ENCODE measurements around the gene FOXD4.
"Not testable (repeated sequence)": the region's sequence is repeated elsewhere in the genome, so short reads cannot be mapped to it uniquely, and the experiment has no call there.

Gene FOXD4

GRCh38 chr9:117995-118467, at the start of gene FOXD4:
Gene FOXD4 (minus strand): TSS chr9:118417. CDS start chr9:118119, 298 bp downstream.
- not testable (repeated sequence) for H3K27me3 ChIP-seq (ENCODE audit: control insufficient read depth in 2 of 2, insufficient read depth in 2 of 2, low read length in 2 of 2); H3K4me1 ChIP-seq (ENCODE audit: control insufficient read depth in 2 of 2, insufficient read depth in 2 of 2, low read length in 2 of 2); H3K27ac ChIP-seq (ENCODE audit: low read depth in 2 of 2, low read length in 2 of 2); H3K4me3 ChIP-seq (ENCODE audit: low read length in 2 of 2); H3K9ac ChIP-seq (ENCODE audit: low read depth in 1 of 2, low read length in 2 of 2); H3K9me3 ChIP-seq (ENCODE audit: control insufficient read depth in 2 of 2, low read length in 2 of 2); H3K36me3 ChIP-seq (ENCODE audit: control insufficient read depth in 2 of 2, insufficient read depth in 2 of 2, low read length in 2 of 2)

- H3K4me3 ChIP-seq (ENCODE audit: low read length in 2 of 2); H3K4me1 ChIP-seq (ENCODE audit: control insufficient read depth in 2 of 2, insufficient read depth in 2 of 2, low read length in 2 of 2); H3K9ac ChIP-seq (ENCODE audit: low read depth in 1 of 2, low read length in 2 of 2); H3K27ac ChIP-seq (ENCODE audit: low read depth in 2 of 2, low read length in 2 of 2); H3K27me3 ChIP-seq (ENCODE audit: control insufficient read depth in 2 of 2, insufficient read depth in 2 of 2, low read length in 2 of 2); H3K36me3 ChIP-seq (ENCODE audit: control insufficient read depth in 2 of 2, insufficient read depth in 2 of 2, low read length in 2 of 2); H3K9me3 ChIP-seq (ENCODE audit: control insufficient read depth in 2 of 2, low read length in 2 of 2): not testable (repeated sequence)
Observed at GRCh38 chr9:159871-160270, 41.7 kb upstream of the FOXD4 start.

GRCh38 chr9:151173-151572, 33.0 kb upstream of the FOXD4 start:
- not testable (repeated sequence) for H3K4me1 ChIP-seq (ENCODE audit: control insufficient read depth in 2 of 2, insufficient read depth in 2 of 2, low read length in 2 of 2); H3K36me3 ChIP-seq (ENCODE audit: control insufficient read depth in 2 of 2, insufficient read depth in 2 of 2, low read length in 2 of 2); H3K9me3 ChIP-seq (ENCODE audit: control insufficient read depth in 2 of 2, low read length in 2 of 2); H3K9ac ChIP-seq (ENCODE audit: low read depth in 1 of 2, low read length in 2 of 2); H3K4me3 ChIP-seq (ENCODE audit: low read length in 2 of 2); H3K27me3 ChIP-seq (ENCODE audit: control insufficient read depth in 2 of 2, insufficient read depth in 2 of 2, low read length in 2 of 2); H3K27ac ChIP-seq (ENCODE audit: low read depth in 2 of 2, low read length in 2 of 2)

- H3K36me3 ChIP-seq (ENCODE audit: control insufficient read depth in 2 of 2, insufficient read depth in 2 of 2, low read length in 2 of 2); H3K4me1 ChIP-seq (ENCODE audit: control insufficient read depth in 2 of 2, insufficient read depth in 2 of 2, low read length in 2 of 2); H3K9ac ChIP-seq (ENCODE audit: low read depth in 1 of 2, low read length in 2 of 2); H3K9me3 ChIP-seq (ENCODE audit: control insufficient read depth in 2 of 2, low read length in 2 of 2); H3K27ac ChIP-seq (ENCODE audit: low read depth in 2 of 2, low read length in 2 of 2); H3K4me3 ChIP-seq (ENCODE audit: low read length in 2 of 2); H3K27me3 ChIP-seq (ENCODE audit: control insufficient read depth in 2 of 2, insufficient read depth in 2 of 2, low read length in 2 of 2): not testable (repeated sequence)
Observed at GRCh38 chr9:139880-140279, 21.7 kb upstream of the FOXD4 start.

- H3K9ac ChIP-seq (ENCODE audit: low read depth in 1 of 2, low read length in 2 of 2); H3K9me3 ChIP-seq (ENCODE audit: control insufficient read depth in 2 of 2, low read length in 2 of 2); H3K27ac ChIP-seq (ENCODE audit: low read depth in 2 of 2, low read length in 2 of 2); H3K4me1 ChIP-seq (ENCODE audit: control insufficient read depth in 2 of 2, insufficient read depth in 2 of 2, low read length in 2 of 2); H3K36me3 ChIP-seq (ENCODE audit: control insufficient read depth in 2 of 2, insufficient read depth in 2 of 2, low read length in 2 of 2); H3K4me3 ChIP-seq (ENCODE audit: low read length in 2 of 2): not testable (repeated sequence)
- peaks cover 9 to 14% of the 10 kb centered on the region in 2 donors for H3K27me3 ChIP-seq (ENCODE audit: control insufficient read depth in 2 of 2, insufficient read depth in 2 of 2, low read length in 2 of 2)
Observed at GRCh38 chr9:117144-117994, 848 bp downstream of the FOXD4 start.

- H3K4me1 ChIP-seq (ENCODE audit: control insufficient read depth in 2 of 2, insufficient read depth in 2 of 2, low read length in 2 of 2); H3K36me3 ChIP-seq (ENCODE audit: control insufficient read depth in 2 of 2, insufficient read depth in 2 of 2, low read length in 2 of 2); H3K9me3 ChIP-seq (ENCODE audit: control insufficient read depth in 2 of 2, low read length in 2 of 2); H3K4me3 ChIP-seq (ENCODE audit: low read length in 2 of 2); H3K27ac ChIP-seq (ENCODE audit: low read depth in 2 of 2, low read length in 2 of 2); H3K9ac ChIP-seq (ENCODE audit: low read depth in 1 of 2, low read length in 2 of 2): not testable (repeated sequence)
- peaks cover 9 to 14% of the 10 kb centered on the region in 2 donors for H3K27me3 ChIP-seq (ENCODE audit: control insufficient read depth in 2 of 2, insufficient read depth in 2 of 2, low read length in 2 of 2)
Observed at GRCh38 chr9:116239-117077, 1.8 kb downstream of the FOXD4 start.

- H3K36me3 ChIP-seq (ENCODE audit: control insufficient read depth in 2 of 2, insufficient read depth in 2 of 2, low read length in 2 of 2); H3K9me3 ChIP-seq (ENCODE audit: control insufficient read depth in 2 of 2, low read length in 2 of 2); H3K27ac ChIP-seq (ENCODE audit: low read depth in 2 of 2, low read length in 2 of 2); H3K4me3 ChIP-seq (ENCODE audit: low read length in 2 of 2); H3K9ac ChIP-seq (ENCODE audit: low read depth in 1 of 2, low read length in 2 of 2); H3K4me1 ChIP-seq (ENCODE audit: control insufficient read depth in 2 of 2, insufficient read depth in 2 of 2, low read length in 2 of 2): not testable (repeated sequence)
- peaks cover 9 to 14% of the 10 kb centered on the region in 2 donors for H3K27me3 ChIP-seq (ENCODE audit: control insufficient read depth in 2 of 2, insufficient read depth in 2 of 2, low read length in 2 of 2)
Observed at GRCh38 chr9:115118-115451, 3.1 kb downstream of the FOXD4 start.

- H3K9me3 ChIP-seq (ENCODE audit: control insufficient read depth in 2 of 2, low read length in 2 of 2); H3K4me1 ChIP-seq (ENCODE audit: control insufficient read depth in 2 of 2, insufficient read depth in 2 of 2, low read length in 2 of 2); H3K36me3 ChIP-seq (ENCODE audit: control insufficient read depth in 2 of 2, insufficient read depth in 2 of 2, low read length in 2 of 2); H3K9ac ChIP-seq (ENCODE audit: low read depth in 1 of 2, low read length in 2 of 2); H3K27ac ChIP-seq (ENCODE audit: low read depth in 2 of 2, low read length in 2 of 2): not testable (repeated sequence)
- Histone ChIP-seq H3K27me3 (ENCODE audit: control insufficient read depth in 2 of 2, insufficient read depth in 2 of 2, low read length in 2 of 2) (peaks cover 9 to 14% of the 10 kb centered on the region in 2 donors), H3K4me3 (ENCODE audit: low read length in 2 of 2) (peak overlapping the region; percentile 24 to 52)
Observed at GRCh38 chr9:114267-115117, 3.7 kb downstream of the FOXD4 start.

GRCh38 chr9:113468-114266, 4.5 kb downstream of the FOXD4 start:
- not testable (repeated sequence) for H3K4me1 ChIP-seq (ENCODE audit: control insufficient read depth in 2 of 2, insufficient read depth in 2 of 2, low read length in 2 of 2); H3K36me3 ChIP-seq (ENCODE audit: control insufficient read depth in 2 of 2, insufficient read depth in 2 of 2, low read length in 2 of 2); H3K27ac ChIP-seq (ENCODE audit: low read depth in 2 of 2, low read length in 2 of 2); H3K9ac ChIP-seq (ENCODE audit: low read depth in 1 of 2, low read length in 2 of 2); H3K9me3 ChIP-seq (ENCODE audit: control insufficient read depth in 2 of 2, low read length in 2 of 2)
- Histone ChIP-seq H3K27me3 (ENCODE audit: control insufficient read depth in 2 of 2, insufficient read depth in 2 of 2, low read length in 2 of 2) (peaks cover 14 to 16% of the 10 kb centered on the region in 2 donors), H3K4me3 (ENCODE audit: low read length in 2 of 2) (peak overlapping the region; percentile 24 to 52)

Measured in mucosa of rectum (tissue), 2 donors.